ENCODE results near the gene ENO2. TPM values are rescaled to one million over a fixed set of nuclear protein-coding genes. Genes with fewer than 3 reads are reported as not detected.
"Not testable (repeated sequence)": the region's sequence is repeated elsewhere in the genome, so short reads cannot be mapped to it uniquely, and the experiment has no call there.

The ENO2 gene
- total and polyA plus RNA-seq, 3 donors from 2014 or later, result 8.8 to 14.3 (median 8.9) TPM

GRCh38 chr12:6871052-6871957 is 43.1 kb upstream of the ENO2 start:
- intact Hi-C loops (cut with DNase I; ENCODE audit: low total_unique reads), result no loop called here
- H3K4me1 ChIP-seq, result peaks cover 40% of the 10 kb centered on the region
- WGBS, 2 donors, result 72 to 75% methylated on average over 10 to 12 of the region's 12 CpGs

DNA sequence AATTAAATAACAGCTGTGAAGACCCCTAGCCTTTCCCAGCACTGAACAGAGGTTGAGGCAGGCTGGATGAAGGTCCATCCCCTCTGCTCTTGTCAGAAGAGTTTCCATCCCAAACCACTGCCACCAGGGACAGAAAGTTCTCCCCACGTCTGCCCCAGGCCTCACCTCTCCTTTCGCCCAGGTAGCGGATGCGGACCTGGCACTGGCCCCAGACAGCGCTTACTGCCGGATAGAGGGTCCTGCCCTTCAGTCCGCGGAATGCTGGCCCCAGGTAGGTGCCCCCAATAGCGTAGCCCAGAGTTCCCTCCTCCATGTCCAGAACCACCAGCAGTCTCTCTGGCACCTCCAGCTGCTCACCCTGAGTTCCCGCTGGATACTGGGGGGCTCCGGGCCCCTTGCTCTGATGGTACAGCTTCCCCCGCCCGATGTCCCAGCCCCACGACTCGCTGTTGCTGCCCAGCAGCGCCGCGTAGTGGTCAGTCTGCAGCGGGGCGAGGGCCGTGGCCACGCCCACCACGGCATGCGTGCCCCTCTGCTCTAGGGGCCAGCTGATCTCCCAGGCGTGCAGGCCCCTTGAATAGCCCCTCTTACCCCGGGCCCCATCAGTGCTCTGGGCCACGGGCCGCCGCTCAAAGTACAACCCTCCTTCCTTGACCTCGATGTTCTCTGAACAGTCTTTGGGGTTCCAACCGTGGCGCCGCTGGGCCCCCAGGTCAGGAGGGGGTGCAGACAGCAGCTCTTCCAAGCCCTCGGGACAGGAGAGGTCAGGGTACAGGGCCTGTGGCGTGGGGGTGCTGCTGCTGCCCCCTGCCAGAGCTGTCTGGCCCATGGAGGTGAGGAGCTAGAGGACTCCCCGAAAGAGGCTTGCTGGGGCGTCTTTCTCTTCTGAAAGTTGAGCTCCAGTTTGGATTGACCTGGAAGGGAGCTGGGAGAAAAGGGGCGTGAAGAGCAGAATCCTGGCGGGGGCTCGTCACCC is 42.0 kb upstream of the ENO2 start:
- intact Hi-C loops (cut with DNase I; ENCODE audit: low total_unique reads), result no loop called here
- Histone ChIP-seq H3K4me1 (peaks cover 34% of the 10 kb centered on the region), H3K4me3 (peak overlapping the region; percentile 77 to 86), H3K27ac (peak overlapping the region; percentile 42 to 81), H3K27me3 (no peaks in the 10 kb centered on the region), H3K36me3 (ENCODE audit: low read depth, missing control alignments) (no peaks in the 10 kb centered on the region), H3K9me3 (no peaks in the 10 kb centered on the region)
- TF ChIP-seq, protein P1, sequence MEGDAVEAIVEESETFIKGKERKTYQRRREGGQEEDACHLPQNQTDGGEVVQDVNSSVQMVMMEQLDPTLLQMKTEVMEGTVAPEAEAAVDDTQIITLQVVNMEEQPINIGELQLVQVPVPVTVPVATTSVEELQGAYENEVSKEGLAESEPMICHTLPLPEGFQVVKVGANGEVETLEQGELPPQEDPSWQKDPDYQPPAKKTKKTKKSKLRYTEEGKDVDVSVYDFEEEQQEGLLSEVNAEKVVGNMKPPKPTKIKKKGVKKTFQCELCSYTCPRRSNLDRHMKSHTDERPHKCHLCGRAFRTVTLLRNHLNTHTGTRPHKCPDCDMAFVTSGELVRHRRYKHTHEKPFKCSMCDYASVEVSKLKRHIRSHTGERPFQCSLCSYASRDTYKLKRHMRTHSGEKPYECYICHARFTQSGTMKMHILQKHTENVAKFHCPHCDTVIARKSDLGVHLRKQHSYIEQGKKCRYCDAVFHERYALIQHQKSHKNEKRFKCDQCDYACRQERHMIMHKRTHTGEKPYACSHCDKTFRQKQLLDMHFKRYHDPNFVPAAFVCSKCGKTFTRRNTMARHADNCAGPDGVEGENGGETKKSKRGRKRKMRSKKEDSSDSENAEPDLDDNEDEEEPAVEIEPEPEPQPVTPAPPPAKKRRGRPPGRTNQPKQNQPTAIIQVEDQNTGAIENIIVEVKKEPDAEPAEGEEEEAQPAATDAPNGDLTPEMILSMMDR (IDR thresholded peaks at IDR 0.05), result peak; percentile 81 to 91 (median 89)
- TF ChIP-seq POLR2A (IDR thresholded peaks at IDR 0.05), result no peak
- WGBS, 2 donors, result 0 to 1% methylated on average over 12 to 40 of the region's 40 CpGs
- DNase-seq, result peak; percentile 87

More at GRCh38 chr12:6871052-6871957, 43.1 kb upstream of the ENO2 start:
- Histone ChIP-seq H3K27me3 (no peaks in the 10 kb centered on the region), H3K9me3 (no peaks in the 10 kb centered on the region), H3K4me3 (peak overlapping the region; percentile 77 to 86), H3K27ac (peak overlapping the region in 1 of 2 donors; percentile 81), H3K36me3 (ENCODE audit: low read depth, missing control alignments) (no peaks in the 10 kb centered on the region)
- no peak for DNase-seq
- no peak for TF ChIP-seq POLR2A (IDR thresholded peaks at IDR 0.05)
- TF ChIP-seq, protein P1 (IDR thresholded peaks at IDR 0.05), result no peak

DNA sequence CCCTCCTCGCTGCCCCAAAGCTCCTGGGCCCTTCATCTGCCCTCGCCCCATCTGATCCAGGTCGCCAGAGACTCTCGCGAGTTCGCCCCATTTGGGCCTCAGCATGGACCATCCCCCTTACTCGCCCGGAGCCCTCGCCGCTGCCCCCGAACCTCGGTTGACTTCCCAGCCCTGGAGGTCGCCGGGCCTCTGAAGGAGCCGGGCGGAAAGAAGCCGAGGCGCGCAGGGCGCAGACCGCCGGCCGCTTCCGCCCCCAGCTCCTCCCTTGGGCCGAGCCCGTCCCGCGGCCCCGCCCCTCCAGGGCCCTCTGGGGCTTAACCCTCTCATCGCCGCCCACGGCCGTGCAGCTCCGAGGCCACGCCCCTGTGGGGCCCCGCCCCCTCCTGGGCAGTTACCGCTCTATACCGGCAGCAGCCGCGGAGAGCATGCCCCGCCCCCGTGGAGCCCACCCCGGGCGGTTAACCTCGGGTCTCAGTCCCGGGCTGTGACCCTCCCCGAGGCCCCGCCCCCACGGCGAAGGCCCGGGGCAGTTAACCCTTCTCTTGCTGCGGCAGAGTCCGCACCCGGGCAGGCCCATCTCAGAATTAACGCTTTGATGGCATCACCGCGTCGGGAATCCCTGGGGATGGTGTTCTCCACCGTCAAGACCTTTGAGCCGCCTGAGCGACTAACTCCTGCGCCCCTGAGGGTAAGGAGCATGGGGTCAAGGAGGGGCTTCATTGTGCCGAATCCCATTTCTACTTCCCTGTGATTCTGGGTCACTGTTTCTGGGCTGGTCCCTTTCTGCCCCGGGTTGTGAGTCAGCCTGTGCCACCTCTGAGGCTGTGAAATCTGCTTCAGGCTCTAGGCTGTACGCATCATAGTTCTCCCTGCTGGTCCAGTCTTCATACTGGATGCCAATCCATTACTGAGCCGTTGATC is 41.0 kb upstream of the ENO2 start, which contains the start of gene SPSB2:
SPSB2 (minus strand) TSS at position 210 of the 921 bp plus-strand sequence. CDS start 402 bp downstream, outside the sequence.
- intact Hi-C loops (cut with DNase I; ENCODE audit: low total_unique reads), result no loop called here
- Histone ChIP-seq H3K36me3 (ENCODE audit: low read depth, missing control alignments) (no peaks in the 10 kb centered on the region), H3K9me3 (no peaks in the 10 kb centered on the region), H3K4me1 (peaks cover 33% of the 10 kb centered on the region), H3K27me3 (no peaks in the 10 kb centered on the region), H3K4me3 (peak within 1 kb of the TSS; percentile 77 to 86), H3K27ac (peak within 1 kb of the TSS; percentile 42 to 81)
- peak; percentile 97 for DNase-seq
- no peak for TF ChIP-seq POLR2A (IDR thresholded peaks at IDR 0.05)
- TF ChIP-seq, protein P1 (IDR thresholded peaks at IDR 0.05), result no peak
- 3 to 4% methylated on average over 5 to 60 of the region's 66 CpGs for WGBS, 2 donors

GRCh38 chr12:6874015-6874368 is 40.4 kb upstream of the ENO2 start:
- H3K9me3 ChIP-seq; H3K36me3 ChIP-seq (ENCODE audit: low read depth, missing control alignments); H3K27me3 ChIP-seq; DNase-seq; intact Hi-C loops (cut with DNase I; ENCODE audit: low total_unique reads): not testable (repeated sequence)
- 30 to 39% methylated on average over 9 of the region's 9 CpGs for WGBS, 2 donors
- peaks cover 27% of the 10 kb centered on the region for H3K4me1 ChIP-seq
- peak overlapping the region; percentile 42 to 81 for H3K27ac ChIP-seq
- H3K4me3 ChIP-seq, result peak overlapping the region; percentile 77 to 86

DNA sequence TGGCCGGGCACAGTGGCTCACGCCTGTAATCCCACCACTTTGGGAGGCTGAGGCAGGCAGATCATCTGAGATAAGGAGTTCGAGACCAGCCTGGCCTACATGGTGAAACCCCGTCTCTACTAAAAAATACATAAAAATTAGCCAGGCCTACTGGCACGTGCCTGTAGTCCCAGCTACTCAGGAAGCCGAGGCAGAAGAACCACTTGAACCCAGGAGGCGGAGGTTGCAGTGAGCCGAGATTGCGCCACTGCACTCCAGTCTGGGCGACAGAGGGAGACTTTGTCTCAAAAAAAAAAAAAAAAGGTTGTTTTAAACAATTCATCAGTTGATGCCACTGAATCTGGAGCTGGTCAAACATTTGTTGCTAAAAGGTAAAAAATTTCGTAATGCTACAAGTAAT is 34.6 kb upstream of the ENO2 start:
- H3K9me3 ChIP-seq; H3K4me3 ChIP-seq; DNase-seq; H3K4me1 ChIP-seq; H3K36me3 ChIP-seq (ENCODE audit: low read depth, missing control alignments); intact Hi-C loops (cut with DNase I; ENCODE audit: low total_unique reads); H3K27me3 ChIP-seq; H3K27ac ChIP-seq: not testable (repeated sequence)
- WGBS, 2 donors, result 86 to 97% methylated on average over 11 of the region's 11 CpGs
